Measurements from ENCODE around the gene BZW1.

BZW1 gene

GRCh38 chr2:200829258-200829655, 17.5 kb downstream of the BZW1 start:
- DNase-seq (ENCODE audit: extremely low read depth, low read depth), result no peak
- TF ChIP-seq CTCF (IDR thresholded peaks at IDR 0.05; ENCODE audit: low read depth, low read length, missing control alignments), result no peak
- H3K4me3 ChIP-seq (replicated peaks; ENCODE audit: low read depth, low read length), result no peak overlapping the region

GRCh38 chr2:200834701-200835100, 23.0 kb downstream of the BZW1 start:
- no peak for TF ChIP-seq CTCF (IDR thresholded peaks at IDR 0.05; ENCODE audit: low read depth, low read length, missing control alignments)
- DNase-seq (ENCODE audit: extremely low read depth, low read depth), result no peak
- H3K4me3 ChIP-seq (replicated peaks; ENCODE audit: low read depth, low read length), result no peak overlapping the region

GRCh38 chr2:200839513-200839912, 27.8 kb downstream of the BZW1 start:
- DNase-seq (ENCODE audit: extremely low read depth, low read depth), result no peak
- TF ChIP-seq CTCF (IDR thresholded peaks at IDR 0.05; ENCODE audit: low read depth, low read length, missing control alignments), result no peak
- H3K4me3 ChIP-seq (replicated peaks; ENCODE audit: low read depth, low read length), result no peak overlapping the region

GRCh38 chr2:200843993-200844948, 32.6 kb downstream of the BZW1 start:
- TF ChIP-seq CTCF (IDR thresholded peaks at IDR 0.05; ENCODE audit: low read depth, low read length, missing control alignments), result no peak
- no peak for DNase-seq (ENCODE audit: extremely low read depth, low read depth)
- H3K4me3 ChIP-seq (replicated peaks; ENCODE audit: low read depth, low read length), result no peak overlapping the region

GRCh38 chr2:200845194-200845593, 33.5 kb downstream of the BZW1 start:
- no peak for DNase-seq (ENCODE audit: extremely low read depth, low read depth)
- no peak for TF ChIP-seq CTCF (IDR thresholded peaks at IDR 0.05; ENCODE audit: low read depth, low read length, missing control alignments)
- H3K4me3 ChIP-seq (replicated peaks; ENCODE audit: low read depth, low read length), result no peak overlapping the region

GRCh38 chr2:200845669-200846325, 34.1 kb downstream of the BZW1 start:
- no peak for DNase-seq (ENCODE audit: extremely low read depth, low read depth)
- no peak overlapping the region for H3K4me3 ChIP-seq (replicated peaks; ENCODE audit: low read depth, low read length)
- no peak for TF ChIP-seq CTCF (IDR thresholded peaks at IDR 0.05; ENCODE audit: low read depth, low read length, missing control alignments)
